CD4-positive, alpha-beta memory T cell (primary cell): ENCODE results near the gene COX10. TPM values are rescaled to one million over a fixed set of nuclear protein-coding genes. Genes with fewer than 3 reads are reported as not detected.

Experiments
- CTCF ChIA-PET: fragments of 350-600 bp; sonication (Branson Sonifier 250); formaldehyde crosslinking; loops from one replicate; lab custom pipeline; 2021; ENCODE audit warnings: inconsistent platforms; ENCODE audit not compliant: partially characterized antibody; lab: Charles Lee
- POLR2A ChIA-PET: fragments of 350-600 bp; sonication (Branson Sonifier 250); formaldehyde crosslinking; loops from one replicate; lab custom pipeline; 2021; ENCODE audit not compliant: partially characterized antibody; lab: Charles Lee
- DNase-seq, 5 donors: peaks; one replicate each; pipeline versions ENCODE4 v3.0.0 to v3.0.0-alpha.2; 2020 to 2022; ENCODE audit warnings: mixed read lengths in 1 of 5
- H3K27ac ChIP-seq: one replicate; pipeline ENCODE4 v1.7.0; 2013; ENCODE audit warnings: low read depth, low read length
- H3K27me3 ChIP-seq: 2 replicates; pipeline ENCODE4 v1.7.0; 2013; ENCODE audit warnings: mild to moderate bottlenecking, low read length, moderate library complexity; ENCODE audit not compliant: insufficient read depth
- H3K36me3 ChIP-seq: 2 replicates; pipeline ENCODE4 v1.7.0; 2013; ENCODE audit warnings: mild to moderate bottlenecking, low read length, moderate library complexity; ENCODE audit not compliant: insufficient read depth
- H3K4me1 ChIP-seq: 2 replicates; pipeline ENCODE4 v1.7.0; 2013; ENCODE audit warnings: mild to moderate bottlenecking, low read length, moderate library complexity; ENCODE audit not compliant: insufficient read depth
- H3K4me3 ChIP-seq, 2 donors: one replicate each; pipeline ENCODE4 v1.7.0; 2013; ENCODE audit warnings: low read length in 2 of 2, mild to moderate bottlenecking in 1 of 2
- H3K9me3 ChIP-seq, 2 donors: one replicate each; pipeline ENCODE4 v1.7.0; 2013; ENCODE audit warnings: low read length in 2 of 2, control low read depth in 1 of 2; ENCODE audit not compliant: control insufficient read depth in 1 of 2
- H3K27ac Mint-ChIP-seq, 7 donors: one replicate each; pipeline ENCODE4 v1.8.0; 2020 to 2021; ENCODE audit warnings: mixed read lengths in 7 of 7, mild to moderate bottlenecking in 6 of 7, inconsistent platforms in 3 of 7, moderate library complexity in 3 of 7
- H3K27me3 Mint-ChIP-seq, 2 donors: one replicate each; pipeline ENCODE4 v1.8.0; 2020 to 2021; ENCODE audit warnings: mixed read lengths in 2 of 2
- H3K36me3 Mint-ChIP-seq, 2 donors: one replicate each; pipeline ENCODE4 v1.8.0; 2020 to 2021; ENCODE audit warnings: mixed read lengths in 2 of 2, inconsistent platforms in 1 of 2, mild to moderate bottlenecking in 1 of 2
- H3K4me1 Mint-ChIP-seq, 4 donors: one replicate each; pipeline ENCODE4 v1.8.0; 2020 to 2021; ENCODE audit warnings: mixed read lengths in 4 of 4, mild to moderate bottlenecking in 1 of 4
- H3K4me3 Mint-ChIP-seq, 8 donors: one replicate each; pipeline ENCODE4 v1.8.0; 2020 to 2021; ENCODE audit warnings: mixed read lengths in 8 of 8, mild to moderate bottlenecking in 7 of 8, moderate library complexity in 6 of 8, inconsistent platforms in 3 of 8
- H3K9me3 Mint-ChIP-seq, 8 donors: one replicate each; pipeline ENCODE4 v1.8.0; 2020 to 2021; ENCODE audit warnings: mixed read lengths in 8 of 8, mild to moderate bottlenecking in 5 of 8, inconsistent platforms in 3 of 8, moderate library complexity in 1 of 8
- intact Hi-C: fragments of 100-400 bp; cut with micrococcal nuclease; formaldehyde crosslinking; loops from one replicate; pipeline ENCODE4 v1.15.1; 2023
- polyA plus RNA-seq, 2 donors: library from polyadenylated mRNA; unstranded; fragments of 300-500 nt; fragmentation: Illumina TruSeq; gene quantifications; one replicate each; pipeline ENCODE4 v1.2.3, GENCODE V29; 2021
- total RNA-seq, 2 experiments: library from RNA; stranded (reverse); gene quantifications; one replicate each; pipeline ENCODE4 v1.2.3, GENCODE V29; 2021

COX10 gene
- total and polyA plus RNA-seq, 4 experiments from 2014 or later, result 16.9 to 34.8 (median 20.4) TPM

- H3K27me3 Mint-ChIP-seq, result no peaks in the 10 kb centered on the region
- intact Hi-C loops, result no loop called here
- Histone ChIP-seq H3K4me1 (peaks cover 33% of the 10 kb centered on the region), H3K27me3 (no peaks in the 10 kb centered on the region), H3K36me3 (no peaks in the 10 kb centered on the region), H3K4me3 (no peak overlapping the region), H3K27ac (no peak overlapping the region), H3K9me3 (no peaks in the 10 kb centered on the region)
- CTCF ChIA-PET, result interaction anchor here (1.7 kb wide), 1 partner anchor 10 kb away, joined by 4 read pairs; no protein-coding TSS in a partner anchor
- POLR2A ChIA-PET, result no interaction called here
- peaks cover 0 to 1% (median 0%) of the 10 kb centered on the region in 8 donors for H3K9me3 Mint-ChIP-seq
- no peak overlapping the region for H3K27ac Mint-ChIP-seq
- peaks cover 0 to 3% of the 10 kb centered on the region in 2 donors for H3K36me3 Mint-ChIP-seq
- H3K4me1 Mint-ChIP-seq, result peaks cover 31 to 50% (median 40%) of the 10 kb centered on the region in 4 donors
- H3K4me3 Mint-ChIP-seq, result no peak overlapping the region
- no peak for DNase-seq
Measured at GRCh38 chr17:14125518-14126137, 56.3 kb downstream of the COX10 start.

- Mint-ChIP-seq H3K27ac (no peak overlapping the region), H3K36me3 (peaks cover 0 to 4% of the 10 kb centered on the region in 2 donors), H3K9me3 (no peaks in the 10 kb centered on the region), H3K4me3 (no peak overlapping the region), H3K4me1 (peaks cover 4 to 11% (median 8%) of the 10 kb centered on the region in 4 donors), H3K27me3 (no peaks in the 10 kb centered on the region)
- no peak for DNase-seq
- H3K4me1 ChIP-seq, result peaks cover 4% of the 10 kb centered on the region
- CTCF ChIA-PET, result no interaction called here
- H3K4me3 ChIP-seq, result no peak overlapping the region
- H3K27ac ChIP-seq, result no peak overlapping the region
- intact Hi-C loops, result no loop called here
- H3K27me3 ChIP-seq, result no peaks in the 10 kb centered on the region
- no peaks in the 10 kb centered on the region for H3K36me3 ChIP-seq
- POLR2A ChIA-PET, result interaction anchor here (1.4 kb wide), 1 partner anchor 168 kb away, joined by 5 read pairs; the partner anchor contains the start of gene HS3ST3B1
- H3K9me3 ChIP-seq, result no peaks in the 10 kb centered on the region
Measured at GRCh38 chr17:14133104-14133503, 63.8 kb downstream of the COX10 start.

- no peaks in the 10 kb centered on the region for H3K9me3 ChIP-seq
- peaks cover 4% of the 10 kb centered on the region for H3K4me1 ChIP-seq
- intact Hi-C loops, result no loop called here
- POLR2A ChIA-PET, result no interaction called here
- CTCF ChIA-PET, result interaction anchor here (1.5 kb wide), 1 partner anchor 9 kb away, joined by 4 read pairs; no protein-coding TSS in a partner anchor
- no peaks in the 10 kb centered on the region for H3K27me3 ChIP-seq
- Mint-ChIP-seq H3K9me3 (no peaks in the 10 kb centered on the region), H3K27me3 (no peaks in the 10 kb centered on the region), H3K27ac (no peak overlapping the region), H3K36me3 (peaks cover 0 to 4% of the 10 kb centered on the region in 2 donors), H3K4me1 (peaks cover 4 to 11% (median 7%) of the 10 kb centered on the region in 4 donors), H3K4me3 (no peak overlapping the region)
- DNase-seq, result no peak
- no peak overlapping the region for H3K4me3 ChIP-seq
- no peaks in the 10 kb centered on the region for H3K36me3 ChIP-seq
- no peak overlapping the region for H3K27ac ChIP-seq
Measured at GRCh38 chr17:14134456-14134855, 65.2 kb downstream of the COX10 start.

- H3K36me3 Mint-ChIP-seq, result peaks cover 0 to 4% of the 10 kb centered on the region in 2 donors
- intact Hi-C loops, result no loop called here
Measured at GRCh38 chr17:14135906-14136590, 66.7 kb downstream of the COX10 start.

GRCh38 chr17:14138649-14139048 lies 69.3 kb downstream of the COX10 start:
- Mint-ChIP-seq H3K27ac (no peak overlapping the region), H3K9me3 (no peaks in the 10 kb centered on the region), H3K4me1 (peaks cover under 1 to 12% (median 7%) of the 10 kb centered on the region in 4 donors), H3K36me3 (no peaks in the 10 kb centered on the region), H3K4me3 (no peak overlapping the region), H3K27me3 (no peaks in the 10 kb centered on the region)
- DNase-seq, result no peak
- Histone ChIP-seq H3K27ac (no peak overlapping the region), H3K27me3 (no peaks in the 10 kb centered on the region), H3K36me3 (no peaks in the 10 kb centered on the region), H3K4me3 (no peak overlapping the region), H3K4me1 (no peaks in the 10 kb centered on the region), H3K9me3 (no peaks in the 10 kb centered on the region)
- ChIA-PET CTCF (no interaction called here), POLR2A (no interaction called here)
- intact Hi-C loops, result no loop called here

More at GRCh38 chr17:14135906-14136590, 66.7 kb downstream of the COX10 start:
- ChIA-PET CTCF (interaction anchor here (1.5 to 1.9 kb wide), 2 partner anchors 10 to 67 kb away, joined by 4 read pairs; no protein-coding TSS in a partner anchor), POLR2A (no interaction called here)
- Histone ChIP-seq H3K9me3 (no peaks in the 10 kb centered on the region), H3K36me3 (no peaks in the 10 kb centered on the region), H3K4me1 (no peaks in the 10 kb centered on the region), H3K27me3 (no peaks in the 10 kb centered on the region), H3K4me3 (no peak overlapping the region), H3K27ac (no peak overlapping the region)
- no peak overlapping the region for H3K27ac Mint-ChIP-seq
- H3K4me1 Mint-ChIP-seq, result peaks cover 0 to 11% (median 5%) of the 10 kb centered on the region in 4 donors
- H3K27me3 Mint-ChIP-seq, result no peaks in the 10 kb centered on the region
- DNase-seq, result no peak
- no peaks in the 10 kb centered on the region for H3K9me3 Mint-ChIP-seq
- no peak overlapping the region for H3K4me3 Mint-ChIP-seq

- ChIA-PET CTCF (interaction anchor here (1.1 kb wide), 1 partner anchor 60 kb away, joined by 4 read pairs; no protein-coding TSS in a partner anchor), POLR2A (interaction anchor here (0.7 kb wide), 1 partner anchor 56 kb away, joined by 3 read pairs; no protein-coding TSS in a partner anchor)
- H3K27me3 ChIP-seq, result no peaks in the 10 kb centered on the region
- intact Hi-C loops, result no loop called here
- Mint-ChIP-seq H3K36me3 (peaks cover 0 to 9% of the 10 kb centered on the region in 2 donors), H3K4me3 (no peak overlapping the region), H3K27ac (peak overlapping the region in 1 of 7 donors; percentile 48), H3K4me1 (peaks cover 12 to 24% (median 18%) of the 10 kb centered on the region in 4 donors), H3K27me3 (no peaks in the 10 kb centered on the region), H3K9me3 (peaks cover 0 to 6% (median 0%) of the 10 kb centered on the region in 8 donors)
- H3K4me3 ChIP-seq, result no peak overlapping the region
- no peak for DNase-seq
- no peaks in the 10 kb centered on the region for H3K36me3 ChIP-seq
- no peaks in the 10 kb centered on the region for H3K9me3 ChIP-seq
- no peak overlapping the region for H3K27ac ChIP-seq
- H3K4me1 ChIP-seq, result no peaks in the 10 kb centered on the region
Measured at GRCh38 chr17:14143688-14144087, 74.4 kb downstream of the COX10 start.

- H3K9me3 Mint-ChIP-seq, result peaks cover 0 to 6% (median 0%) of the 10 kb centered on the region in 8 donors
- H3K27ac Mint-ChIP-seq, result no peak overlapping the region
Measured at GRCh38 chr17:14144508-14144907, 75.2 kb downstream of the COX10 start.

More at GRCh38 chr17:14144508-14144907, 75.2 kb downstream of the COX10 start:
- Histone ChIP-seq H3K36me3 (no peaks in the 10 kb centered on the region), H3K9me3 (no peaks in the 10 kb centered on the region), H3K4me3 (no peak overlapping the region), H3K4me1 (no peaks in the 10 kb centered on the region), H3K27ac (no peak overlapping the region), H3K27me3 (no peaks in the 10 kb centered on the region)
- intact Hi-C loops, result no loop called here
- Mint-ChIP-seq H3K27me3 (no peaks in the 10 kb centered on the region), H3K4me1 (peaks cover 11 to 28% (median 20%) of the 10 kb centered on the region in 4 donors), H3K4me3 (no peak overlapping the region), H3K36me3 (peaks cover 0 to 9% of the 10 kb centered on the region in 2 donors)
- ChIA-PET CTCF (no interaction called here), POLR2A (no interaction called here)
- DNase-seq, result no peak
